HepG2 (cell line): ENCODE measurements around the gene C16orf54. TPM values are rescaled to one million over a fixed set of nuclear protein-coding genes. Genes with fewer than 3 reads are reported as not detected.

Experiments used
- ATAC-seq: fragments of 200-7000 bp; cut with Tn5 transposase; 3 replicates; pipeline ENCODE4 v1.9.1; 2020; ENCODE audit warnings: mild to moderate bottlenecking, moderate library complexity
- BruUV-seq: library from RNA; stranded (reverse); fragments of 400-500 nt; replicated peaks from 2 replicates; lab custom pipeline; 2021; lab: Mats Ljungman, UMichigan
- CTCF ChIA-PET: fragments of 300-600 bp; formaldehyde crosslinking; extraction: SDS; loops from one replicate; lab custom pipeline; 2021; ENCODE audit warnings: low total read pairs, inconsistent platforms, low intra/inter-chr PET ratio; lab: Yijun Ruan, JAX
- POLR2A ChIA-PET: fragments of 350-600 bp; sonication (Branson Sonifier 250); formaldehyde crosslinking; loops from one replicate; lab custom pipeline; 2020; ENCODE audit warnings: antibody characterized with exemption, inconsistent platforms; lab: Yijun Ruan, JAX
- DNase-seq: peaks from one replicate; pipeline ENCODE4 v3.0.0-alpha.2; 2015; ENCODE audit warnings: low spot score
- FAIRE-seq: peaks from 3 replicates; lab custom pipeline; 2011; peaks lifted over from hg19 to GRCh38; lab: Jason Lieb, UNC
- H2AFZ ChIP-seq: one replicate; pipeline ENCODE4 v1.6.1; 2011; ENCODE audit warnings: low read length, inconsistent platforms
- H3K27ac ChIP-seq: fragments of 300-600 bp; 3 replicates; pipeline ENCODE4 v1.8.0; 2011; ENCODE audit warnings: mixed run types, mild to moderate bottlenecking, mixed read lengths, low read length, inconsistent platforms; ENCODE audit not compliant: insufficient read depth; ENCODE audit errors: extremely low read length
- H3K27me3 ChIP-seq, 2 experiments: fragments of 200-600 bp in 1 of 2; 2 replicates in 1 of 2; 3 replicates in 1 of 2; pipeline versions ENCODE4 v1.6.0 to v1.8.0; 2011; ENCODE audit warnings: low read length in 2 of 2, mild to moderate bottlenecking in 2 of 2, moderate library complexity in 2 of 2, inconsistent platforms in 1 of 2; ENCODE audit not compliant: insufficient read depth in 2 of 2, control insufficient read depth in 1 of 2
- H3K36me3 ChIP-seq, 2 experiments: fragments of 200-600 bp in 1 of 2; replicated peaks in 1 of 2; 2 replicates in 1 of 2; 3 replicates in 1 of 2; pipeline versions ENCODE4 v1.5.1 to v1.8.0; 2011; ENCODE audit warnings: low read length in 2 of 2, inconsistent platforms in 1 of 2; ENCODE audit not compliant: insufficient read depth in 2 of 2, control insufficient read depth in 1 of 2
- H3K4me1 ChIP-seq: 2 replicates; pipeline ENCODE4 v1.5.1; 2012; ENCODE audit warnings: low read length, inconsistent platforms; ENCODE audit not compliant: insufficient read depth
- H3K4me2 ChIP-seq: 2 replicates; pipeline ENCODE4 v1.6.0; 2011; ENCODE audit warnings: low read depth, low read length, inconsistent platforms
- H3K4me3 ChIP-seq, 3 experiments: fragments of 200-600 bp in 1 of 3; sonication (generic), shearing (Covaris generic) in 1 of 3; replicated peaks in 1 of 3; 2 replicates each; pipeline ENCODE4 v1.5.1; 2011 to 2016; ENCODE audit warnings: low read length in 3 of 3, inconsistent platforms in 2 of 3, low read depth in 2 of 3, mild to moderate bottlenecking in 2 of 3, control low read depth in 1 of 3, mixed read lengths in 1 of 3; ENCODE audit not compliant: insufficient read depth in 1 of 3
- H3K79me2 ChIP-seq: one replicate; pipeline ENCODE4 v1.6.1; 2011; ENCODE audit warnings: low read length, inconsistent platforms; ENCODE audit not compliant: insufficient read depth
- H3K9ac ChIP-seq: 2 replicates; pipeline ENCODE4 v1.6.0; 2011; ENCODE audit warnings: mild to moderate bottlenecking, low read depth, low read length, inconsistent platforms; ENCODE audit not compliant: insufficient read depth
- H3K9me3 ChIP-seq: 2 replicates; pipeline ENCODE4 v1.5.1; 2012; ENCODE audit warnings: mild to moderate bottlenecking, low read length
- H4K20me1 ChIP-seq: 2 replicates; pipeline ENCODE4 v1.6.0; 2011; ENCODE audit warnings: inconsistent platforms, mild to moderate bottlenecking, low read length, moderate library complexity; ENCODE audit not compliant: insufficient read depth
- ARID4A ChIP-seq: sonication (generic); formaldehyde crosslinking; IDR thresholded peaks from 2 replicates; pipeline ENCODE4 v1.5.0; 2020; ENCODE audit warnings: mild to moderate bottlenecking, missing genetic modification reagents, borderline replicate concordance
- ATF1 ChIP-seq: IDR thresholded peaks from 2 replicates; pipeline ENCODE4 v1.6.1; 2016; ENCODE audit warnings: mild to moderate bottlenecking, control low read depth
- CREBL2 ChIP-seq: sonication (generic); formaldehyde crosslinking; IDR thresholded peaks from 2 replicates; pipeline ENCODE4 v1.8.1; 2023; ENCODE audit warnings: missing genetic modification reagents, mild to moderate bottlenecking, borderline replicate concordance
- FOXO1 ChIP-seq: sonication (generic); formaldehyde crosslinking; IDR thresholded peaks from 2 replicates; pipeline ENCODE4 v1.4.0; 2020; ENCODE audit warnings: missing genetic modification reagents
- GATAD2A ChIP-seq: IDR thresholded peaks from 2 replicates; pipeline ENCODE4 v1.6.1; 2016
- KAT2B ChIP-seq: fragments of 150-350 bp; IDR thresholded peaks from 2 replicates; pipeline ENCODE4 v1.6.1; 2014; ENCODE audit warnings: low read depth, low read length, borderline replicate concordance
- LCORL ChIP-seq, 2 experiments: fragments of 450-650 bp in 1 of 2; sonication (generic) in 1 of 2; formaldehyde crosslinking in 1 of 2; IDR thresholded peaks; 2 replicates each; pipeline versions ENCODE4 v1.5.0 to v1.6.1; 2017 to 2020; ENCODE audit warnings: antibody characterized with exemption in 1 of 2, missing genetic modification reagents in 1 of 2
- MAF1 ChIP-seq: sonication (generic); formaldehyde crosslinking; IDR thresholded peaks from 2 replicates; pipeline ENCODE4 v1.5.0; 2020; ENCODE audit warnings: missing genetic modification reagents, borderline replicate concordance
- POLR2AphosphoS2 ChIP-seq: IDR thresholded peaks from 2 replicates; pipeline ENCODE4 v1.6.1; 2011; ENCODE audit warnings: low read depth, low read length, improper control_type of control experiment
- RELA ChIP-seq: sonication (generic); formaldehyde crosslinking; IDR thresholded peaks from 2 replicates; pipeline ENCODE4 v1.4.0; 2020; ENCODE audit warnings: missing genetic modification reagents
- SMAD1 ChIP-seq: sonication (generic); formaldehyde crosslinking; IDR thresholded peaks from 2 replicates; pipeline ENCODE4 v1.4.0; 2020; ENCODE audit warnings: missing genetic modification reagents, low read depth, mild to moderate bottlenecking, borderline replicate concordance
- SRF ChIP-seq: IDR thresholded peaks from 2 replicates; pipeline ENCODE4 v1.6.1; 2011; ENCODE audit warnings: mild to moderate bottlenecking, low read depth, low read length, moderate library complexity
- TBL1XR1 ChIP-seq: fragments of 150-350 bp; IDR thresholded peaks from 2 replicates; pipeline ENCODE4 v1.6.1; 2014; ENCODE audit warnings: borderline replicate concordance, low read length; ENCODE audit not compliant: partially characterized antibody
- TRAFD1 ChIP-seq: sonication (generic); formaldehyde crosslinking; IDR thresholded peaks from 2 replicates; pipeline ENCODE4 v1.5.1; 2020; ENCODE audit warnings: missing genetic modification reagents, mild to moderate bottlenecking, borderline replicate concordance
- ZFP62 ChIP-seq: sonication (generic); formaldehyde crosslinking; IDR thresholded peaks from 2 replicates; pipeline ENCODE4 v1.4.0; 2020; ENCODE audit warnings: missing genetic modification reagents
- ZNF121 ChIP-seq: sonication (generic); formaldehyde crosslinking; IDR thresholded peaks from 2 replicates; pipeline ENCODE4 v1.5.0; 2020; ENCODE audit warnings: mild to moderate bottlenecking, missing genetic modification reagents
- ZNF567 ChIP-seq: sonication (generic); formaldehyde crosslinking; IDR thresholded peaks from 2 replicates; pipeline ENCODE4 v1.8.1; 2023; ENCODE audit warnings: mild to moderate bottlenecking, missing genetic modification reagents, borderline replicate concordance
- ZNF891 ChIP-seq: sonication (generic); formaldehyde crosslinking; IDR thresholded peaks from 2 replicates; pipeline ENCODE4 v1.5.0; 2020; ENCODE audit warnings: mild to moderate bottlenecking, missing genetic modification reagents
- WGBS: methylation state at CpG from one replicate; pipeline ENCODE4 v1.1.6; 2017; ENCODE audit warnings: low lambda C conversion rate; 5-methylcytosine and 5-hydroxymethylcytosine counted together
- in situ Hi-C: cut with HindIII; loops from 2 replicates; pipeline ENCODE4 v1.10.0; 2017; ENCODE audit warnings: low pct_unique_long_range_greater_than_20kb; ENCODE audit not compliant: extremely low pct_ligation_motif_present
- intact Hi-C: fragments of 100-400 bp; cut with micrococcal nuclease; formaldehyde crosslinking; loops from one replicate; pipeline ENCODE4 v1.10.0; 2022; ENCODE audit not compliant: unreplicated experiment
- polyA plus RNA-seq, 8 experiments: library from polyadenylated mRNA; depleted of rRNA in 3 of 8; stranded (reverse) in 7 of 8; unstranded in 1 of 8; fragments of >200 nt; fragmentation: Illumina TruSeq in 4 of 8; extraction: Trizol in 4 of 8; gene quantifications; 2 replicates each; pipeline versions ENCODE4 v1.2.1 to v1.2.3, GENCODE V29; 2011 to 2016; ENCODE audit warnings: low read depth in 4 of 8, missing spikeins in 1 of 8, mixed read lengths in 1 of 8; ENCODE audit not compliant: insufficient read depth in 1 of 8
- total RNA-seq, 5 experiments: library from RNA; depleted of rRNA; stranded (reverse); fragments of >200 nt; fragmentation: Illumina TruSeq; extraction: Trizol; gene quantifications; 2 replicates each; pipeline ENCODE4 v1.2.3, GENCODE V29; 2016; ENCODE audit warnings: low read depth in 1 of 5

The C16orf54 gene
- total and polyA plus RNA-seq, 2 of the 13 experiments (the other 11 are each of a cell fraction or from before 2014, with no cell fraction given): not detected

GRCh38 chr16:29720703-29721102, 25.1 kb downstream of the C16orf54 start (continued):
- TF ChIP-seq ARID4A (CRISPR knock-in tag): peak; percentile 47; the same call in 1 of the 2 replicates
- TF ChIP-seq ZNF567 (CRISPR knock-in tag): 0 out of 2 replicates have a peak, but pooled peaks have one; percentile 31
- TF ChIP-seq ZNF121 (CRISPR knock-in tag): peak; percentile 91
- TF ChIP-seq GATAD2A (CRISPR knock-in tag): peak; percentile 57
- peak; percentile 23; the same call in 1 of the 2 replicates for TF ChIP-seq FOXO1
- no peak for TF ChIP-seq SMAD1
- no peak for TF ChIP-seq LCORL (IDR thresholded peaks at IDR 0.05)
- 0 out of 2 replicates have a peak, but pooled peaks have one; percentile 11 for TF ChIP-seq LCORL (CRISPR knock-in tag; IDR thresholded peaks at IDR 0.05)

GRCh38 chr16:29719063-29719462, 26.7 kb downstream of the C16orf54 start:
- TF ChIP-seq TRAFD1 (no peak), TBL1XR1 (no peak), ATF1 (no peak), SRF (no peak), MAF1 (CRISPR knock-in tag) (no peak), RELA (CRISPR knock-in tag) (no peak), ZFP62 (CRISPR knock-in tag) (no peak), KAT2B (no peak), CREBL2 (no peak), POLR2AphosphoS2 (no peak), ZNF891 (no peak)
- H3K9ac ChIP-seq: no peak overlapping the region
- no peaks in the 10 kb centered on the region for H3K36me3 ChIP-seq
- intact Hi-C loops (no loop called here), in situ Hi-C loops (no loop called here)
- no peaks in the 10 kb centered on the region for H4K20me1 ChIP-seq
- no peak overlapping the region for H3K27ac ChIP-seq
- no peaks in the 10 kb centered on the region; a peak in 1 of 5 replicates for H3K27me3 ChIP-seq
- WGBS: 26% methylated on average over 4 of the region's 4 CpGs
- FAIRE-seq (no peak), DNase-seq (no peak), ATAC-seq (no peak)
- POLR2A ChIA-PET: no interaction called here
- no peaks in the 10 kb centered on the region for H3K79me2 ChIP-seq
- CTCF ChIA-PET: no interaction called here
- peaks cover 20% of the 10 kb centered on the region for H3K4me1 ChIP-seq
- H2AFZ ChIP-seq: no peak overlapping the region
- H3K4me3 ChIP-seq: no peak overlapping the region
- H3K9me3 ChIP-seq: no peaks in the 10 kb centered on the region
- BruUV-seq: no TSS peak
- no peak overlapping the region for H3K4me2 ChIP-seq
